GM12892 (cell line): Measurements from ENCODE around the gene TNS3.

Experiments used
- DNase-seq: peaks from one replicate; pipeline ENCODE4 v3.0.0; 2011; ENCODE audit not compliant: insufficient read length
- FAIRE-seq: peaks from 2 replicates; lab custom pipeline; 2011; peaks lifted over from hg19 to GRCh38; lab: Jason Lieb, UNC
- POLR2A ChIP-seq: IDR thresholded peaks from 2 replicates; pipeline ENCODE4 v1.6.1; 2011; ENCODE audit warnings: low read depth, low read length, control low read depth
- POLR2AphosphoS5 ChIP-seq: IDR thresholded peaks from 2 replicates; pipeline ENCODE4 v1.6.1; 2011; ENCODE audit warnings: low read depth, low read length, control low read depth
- TAF1 ChIP-seq: IDR thresholded peaks from 2 replicates; pipeline ENCODE4 v1.6.1; 2011; ENCODE audit warnings: low read depth, mild to moderate bottlenecking, control low read depth, low read length, borderline replicate concordance

Gene TNS3

DNA sequence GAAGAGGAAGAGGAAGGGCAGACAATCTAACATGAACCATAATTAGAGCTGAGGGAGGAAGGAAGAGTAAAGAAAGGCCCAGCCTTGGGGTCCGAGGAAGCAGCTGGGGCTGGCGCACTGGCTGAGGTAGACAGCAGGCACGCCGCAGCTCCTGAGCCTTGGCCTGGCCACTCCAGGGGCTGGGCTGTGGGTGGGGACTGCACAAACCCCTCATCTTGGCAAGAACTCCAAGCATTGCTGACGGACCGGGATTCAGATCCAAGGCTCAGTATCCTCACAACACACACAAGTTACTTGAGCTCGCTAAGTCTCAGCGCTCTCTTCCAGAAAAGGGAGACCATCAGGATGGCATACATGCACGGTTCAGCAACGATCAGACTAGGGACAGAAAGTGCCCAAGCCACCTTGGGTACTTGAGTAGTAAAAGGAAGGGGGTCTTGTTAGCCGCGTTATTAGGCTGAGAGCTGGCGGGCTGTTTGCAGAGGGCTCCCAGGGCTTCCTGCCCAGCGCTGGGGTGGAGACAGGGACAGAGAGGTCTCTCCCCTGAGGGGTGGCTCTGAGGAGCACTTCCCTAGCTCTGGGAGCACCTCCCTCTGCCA lies 4.5 kb downstream of the TNS3 start:
- FAIRE-seq (no peak), DNase-seq (no peak)
- no peak for TF ChIP-seq POLR2AphosphoS5
- TF ChIP-seq POLR2A: no peak
- TF ChIP-seq TAF1: no peak

DNA sequence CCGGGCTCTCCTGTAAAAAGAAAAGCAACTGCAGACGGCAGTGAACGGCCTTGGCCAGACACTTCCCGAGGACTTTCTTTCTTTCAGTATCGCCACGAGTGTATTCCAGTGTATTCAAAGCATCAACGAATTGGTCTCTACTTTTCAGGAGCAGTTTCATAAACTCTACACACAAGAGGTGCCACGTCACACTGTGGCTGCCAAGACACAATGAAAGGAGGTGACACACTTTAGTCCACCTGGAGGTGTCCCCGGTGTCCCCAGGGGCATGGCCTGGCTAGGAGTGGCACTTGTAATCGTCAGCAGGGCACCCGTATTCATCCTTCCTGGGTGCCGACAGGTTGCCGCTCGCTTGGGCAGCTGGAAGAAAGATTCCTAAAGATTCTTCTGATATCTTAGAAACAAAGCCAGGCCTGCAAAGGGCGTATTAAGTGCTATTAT lies 5.0 kb downstream of the TNS3 start:
- DNase-seq (no peak), FAIRE-seq (no peak)
- no peak for TF ChIP-seq POLR2AphosphoS5
- no peak for TF ChIP-seq POLR2A
- TF ChIP-seq TAF1: no peak

DNA sequence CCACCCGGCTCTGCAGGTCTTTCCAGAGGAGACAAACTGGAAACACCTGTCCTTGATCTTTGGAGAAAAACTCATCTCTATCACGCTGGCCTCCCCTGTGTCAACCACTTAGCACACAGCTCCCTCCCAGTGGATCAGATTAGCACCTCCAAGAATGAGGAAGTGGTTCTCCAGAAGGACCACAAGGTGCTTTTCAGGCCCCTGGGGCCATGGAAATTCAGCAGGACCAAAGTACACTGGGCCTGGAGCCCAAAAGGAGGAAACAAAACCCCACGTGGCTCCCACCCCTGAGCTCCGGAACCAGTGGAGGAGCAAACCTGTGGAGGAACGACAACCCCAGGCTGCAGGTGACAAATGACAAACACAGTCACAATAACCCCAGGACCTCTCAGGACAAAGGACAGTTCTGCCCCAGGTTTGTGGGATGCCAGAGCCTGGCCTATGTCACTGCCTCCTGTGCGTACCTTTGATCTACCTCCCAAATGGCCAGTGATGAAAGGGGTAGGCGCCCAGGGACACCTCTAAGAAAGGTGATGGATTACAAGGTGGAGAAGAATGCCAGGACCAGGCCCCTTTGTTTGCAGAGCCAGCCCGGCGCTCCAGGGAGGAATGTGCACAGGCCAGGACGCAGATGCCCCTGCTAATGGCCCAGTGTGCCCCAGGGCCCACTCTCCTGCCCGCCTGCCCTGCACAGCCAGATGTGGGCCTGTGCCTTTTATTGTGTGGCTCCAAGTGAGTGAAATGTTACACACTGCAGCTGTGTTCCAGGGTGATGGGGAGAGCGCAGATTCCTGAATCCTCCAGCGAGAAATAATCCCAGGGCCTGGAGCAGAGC lies 5.7 kb downstream of the TNS3 start:
- FAIRE-seq (no peak), DNase-seq (no peak)
- TF ChIP-seq TAF1 (no peak), POLR2A (no peak), POLR2AphosphoS5 (no peak)

DNA sequence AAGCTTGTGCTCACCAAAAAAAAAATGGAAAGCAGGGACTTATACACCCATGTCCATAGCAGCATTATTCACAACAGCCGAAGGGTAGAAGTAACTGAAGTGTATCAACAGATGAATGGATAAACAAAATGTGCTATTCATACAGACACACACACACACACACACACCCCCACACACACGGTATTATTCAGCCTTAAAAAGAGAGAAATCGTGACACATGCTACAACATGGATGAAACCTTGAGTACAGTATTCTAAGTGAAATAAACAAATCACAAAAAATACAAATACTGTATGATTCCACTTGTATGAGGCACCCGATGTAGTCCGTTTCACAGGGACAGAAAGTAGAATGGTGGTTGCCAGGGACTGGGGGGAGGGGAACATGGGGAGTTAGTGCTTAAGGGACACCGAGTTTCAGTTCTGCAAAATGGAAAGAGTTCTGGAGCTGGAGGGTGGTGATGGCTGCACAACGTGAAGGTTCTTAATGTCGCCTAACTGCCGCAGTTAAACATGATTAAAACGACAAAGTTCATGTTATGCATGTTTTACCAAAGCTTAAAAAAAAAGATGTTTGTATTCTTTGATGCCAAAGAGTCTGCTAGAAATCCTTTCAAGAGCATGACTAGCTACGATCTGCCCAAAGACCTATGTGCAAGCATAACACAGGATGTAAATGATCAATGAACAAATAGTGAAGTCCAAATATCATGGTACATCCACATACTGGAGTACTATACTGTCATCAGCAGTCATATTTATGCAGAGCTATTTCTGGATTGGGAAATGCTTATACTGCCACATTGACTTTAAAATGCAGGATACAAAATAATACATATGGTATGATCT lies 7.2 kb downstream of the TNS3 start:
- no peak for DNase-seq
- TF ChIP-seq POLR2A (no peak), TAF1 (no peak), POLR2AphosphoS5 (no peak)
- FAIRE-seq: peak; percentile 85

DNA sequence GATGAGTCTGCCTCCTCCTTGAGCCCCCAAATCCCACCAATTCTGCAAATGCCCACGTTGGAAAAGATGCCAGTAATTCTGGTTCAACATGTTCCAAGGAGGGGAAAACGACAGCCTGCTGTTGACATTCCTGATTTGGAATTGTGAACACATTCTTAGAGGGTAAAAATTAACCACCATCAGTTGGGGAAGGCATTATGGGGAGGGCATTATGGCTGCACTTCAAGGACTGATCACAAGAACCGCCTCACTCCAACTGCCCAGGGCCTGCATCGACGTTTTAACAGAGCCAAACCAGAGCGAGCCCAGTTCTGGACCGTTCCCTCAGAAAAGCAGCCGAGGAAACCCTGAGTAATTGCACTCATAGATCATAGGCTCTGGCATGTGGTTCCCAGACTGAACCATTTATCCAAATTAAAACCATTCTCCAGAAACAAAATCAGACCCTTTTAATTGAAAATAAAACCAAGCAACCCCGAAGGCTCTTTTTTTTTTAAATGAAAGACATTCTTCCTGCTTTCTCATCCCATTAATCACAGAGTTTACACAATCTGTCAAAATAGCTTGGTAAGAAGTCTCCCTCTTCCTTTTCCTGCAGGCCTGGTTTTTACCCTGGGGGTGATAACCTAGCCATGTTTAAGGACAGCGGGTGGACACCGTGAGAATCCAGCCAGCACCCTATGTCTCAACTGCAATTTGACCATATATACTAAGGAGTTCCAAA lies 8.0 kb downstream of the TNS3 start:
- no peak for FAIRE-seq
- TF ChIP-seq POLR2A (no peak), TAF1 (no peak), POLR2AphosphoS5 (no peak)
- no peak for DNase-seq

DNA sequence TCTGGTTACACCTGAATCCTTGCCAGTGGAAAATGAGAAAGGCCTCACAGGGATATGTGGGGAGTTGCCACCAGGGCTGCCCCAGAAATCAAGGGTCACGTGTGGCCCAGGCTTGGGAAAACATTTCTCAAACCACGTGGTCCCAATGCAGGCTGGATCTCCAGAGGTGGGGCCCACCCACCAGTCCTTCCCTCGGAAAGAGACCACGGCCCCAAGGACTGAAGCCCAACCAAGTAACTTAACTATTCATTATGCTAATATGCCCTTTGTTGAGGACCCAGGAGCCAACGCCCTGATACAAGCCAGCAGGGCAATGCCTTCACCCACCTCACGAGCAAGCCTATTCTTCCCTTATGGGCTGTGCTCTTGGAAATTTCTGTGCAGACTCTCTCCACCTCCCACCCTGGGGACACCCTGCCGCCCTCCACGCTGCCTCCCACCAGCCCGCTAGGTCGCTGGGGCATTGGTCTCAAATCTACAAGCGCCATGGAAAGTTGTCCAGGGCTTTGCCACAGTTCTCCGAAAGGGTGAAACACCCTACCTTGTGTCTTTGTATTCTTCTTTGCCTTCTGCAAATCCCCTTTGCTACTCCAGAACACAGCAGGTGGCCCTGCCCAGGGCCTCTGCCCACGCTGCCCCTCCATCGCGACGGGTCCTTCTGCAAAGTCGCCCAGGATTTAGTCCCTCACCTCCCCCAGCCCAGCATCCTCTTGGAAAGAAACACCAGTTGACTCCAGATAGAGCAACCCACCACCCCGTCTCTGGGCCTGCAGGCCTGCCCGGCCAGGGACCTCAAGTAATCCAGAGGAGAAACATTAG lies 8.8 kb downstream of the TNS3 start:
- DNase-seq: no peak
- TF ChIP-seq POLR2AphosphoS5: no peak
- no peak for TF ChIP-seq POLR2A
- no peak for TF ChIP-seq TAF1
- FAIRE-seq: no peak

DNA sequence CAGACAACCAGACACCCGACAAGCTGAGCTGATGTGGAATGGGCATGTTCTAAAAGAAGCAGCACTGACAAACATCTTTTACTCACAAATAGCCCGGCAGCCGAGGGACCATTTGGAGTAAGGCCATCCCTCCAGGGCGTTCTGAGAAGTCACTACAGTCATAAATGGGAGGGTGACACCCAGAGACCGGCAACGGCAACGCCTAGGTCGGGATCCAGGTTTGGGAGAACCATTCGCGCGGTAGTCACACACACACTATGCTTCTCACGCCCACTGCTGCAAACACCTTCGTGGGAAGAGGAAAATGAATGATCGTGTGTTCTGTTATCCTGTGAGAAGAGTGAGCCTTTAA lies 9.8 kb downstream of the TNS3 start:
- DNase-seq (no peak), FAIRE-seq (no peak)
- no peak for TF ChIP-seq POLR2AphosphoS5

DNA sequence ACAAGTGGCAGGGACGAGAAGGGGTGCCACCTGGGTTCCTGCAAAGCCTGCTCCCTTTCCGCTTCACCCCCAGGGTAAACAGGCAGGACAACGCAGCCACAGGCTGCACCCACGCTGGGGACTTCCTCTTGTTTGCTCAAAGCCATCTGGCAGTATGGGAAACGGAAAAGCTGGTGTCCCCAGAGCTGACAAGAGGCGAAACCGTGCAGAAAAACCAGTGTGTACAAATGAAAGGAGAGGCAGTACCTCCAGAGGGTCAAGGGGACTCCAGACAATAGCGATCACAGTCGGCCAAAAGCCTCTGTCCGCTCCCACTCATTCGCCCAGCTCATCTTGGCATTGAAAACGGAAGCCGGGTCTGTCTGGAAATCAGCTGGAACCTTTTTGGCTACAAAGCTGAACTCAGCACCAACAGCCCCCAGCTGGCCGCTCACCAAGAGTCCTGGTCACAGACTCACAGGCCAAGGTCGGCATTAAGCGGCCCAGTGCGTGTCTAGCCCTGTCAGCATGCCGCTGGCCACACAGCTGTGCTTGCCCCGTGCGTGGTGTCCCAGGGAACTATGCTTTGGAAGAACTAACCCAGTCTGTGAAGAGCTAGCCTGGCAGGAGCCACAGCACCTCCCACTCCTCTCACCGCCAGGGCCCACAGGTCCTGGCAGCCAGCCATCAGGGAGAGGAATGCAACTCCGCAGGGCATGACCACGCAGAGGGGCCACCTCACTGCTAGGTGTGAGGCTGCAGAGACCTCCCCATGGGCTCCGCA lies 10.4 kb downstream of the TNS3 start:
- FAIRE-seq (no peak), DNase-seq (no peak)
- TF ChIP-seq TAF1 (no peak), POLR2A (no peak), POLR2AphosphoS5 (no peak)

DNA sequence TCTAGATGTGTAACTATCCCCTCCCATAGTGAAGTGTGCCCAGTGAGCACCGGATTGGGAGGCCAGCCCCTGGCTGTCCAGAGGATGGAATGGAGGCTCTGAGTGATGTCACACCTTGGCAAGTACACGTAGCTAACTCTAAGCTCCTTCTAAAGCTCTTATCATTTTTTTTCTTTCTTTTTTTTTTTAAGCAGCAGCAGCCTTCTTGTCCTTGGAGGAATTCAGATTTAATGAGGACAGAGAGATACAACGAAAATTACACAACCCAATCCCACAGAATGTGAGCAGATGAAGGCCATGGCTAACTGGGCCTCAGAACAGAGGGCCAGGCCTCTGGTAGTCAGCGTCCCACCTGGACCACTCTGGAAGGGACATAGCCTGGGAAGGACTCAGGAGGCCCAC lies 11.3 kb downstream of the TNS3 start:
- no peak for TF ChIP-seq TAF1
- TF ChIP-seq POLR2AphosphoS5: no peak
- no peak for TF ChIP-seq POLR2A
- DNase-seq (no peak), FAIRE-seq (no peak)

DNA sequence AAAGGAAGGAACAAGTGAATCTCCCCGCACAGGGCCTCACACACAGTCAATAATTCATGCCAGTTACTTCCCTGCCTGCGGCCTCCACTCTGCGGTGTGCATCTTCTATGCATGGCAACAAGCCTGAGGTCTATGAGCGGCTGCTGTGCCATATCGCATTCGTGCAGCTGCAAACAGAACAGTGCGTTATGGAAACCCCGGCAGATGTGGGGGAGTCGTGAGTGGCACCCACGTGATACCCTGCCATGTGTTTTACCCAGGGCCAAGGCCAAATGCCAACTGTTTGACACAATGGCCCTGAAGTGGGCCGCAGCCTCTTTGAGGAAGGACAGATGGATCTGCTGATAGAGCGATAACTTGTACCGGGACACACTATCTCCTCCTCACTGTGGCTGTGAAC lies 13.4 kb downstream of the TNS3 start:
- TF ChIP-seq TAF1 (no peak), POLR2AphosphoS5 (no peak)
- DNase-seq: no peak
- FAIRE-seq: no peak

DNA sequence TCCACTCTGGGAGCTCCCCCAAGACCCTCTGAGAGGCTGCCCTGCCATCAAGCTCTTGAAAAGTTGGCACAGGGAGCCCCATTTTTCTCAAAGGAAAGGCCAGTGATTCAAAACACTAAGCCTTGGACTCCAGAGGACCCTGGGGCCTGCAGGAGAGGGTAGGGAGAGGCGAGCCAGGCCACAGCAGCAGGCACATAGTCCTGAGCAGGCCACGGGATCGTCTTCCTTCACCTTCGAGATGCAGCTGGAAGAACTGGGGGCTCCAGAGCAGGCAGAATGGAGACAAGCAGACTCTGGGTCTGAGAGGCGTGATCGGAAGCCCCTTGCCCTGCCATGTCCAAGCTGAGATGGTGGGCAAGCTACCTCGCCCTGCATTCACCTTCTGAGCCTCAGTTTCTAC lies 13.9 kb downstream of the TNS3 start:
- no peak for TF ChIP-seq POLR2AphosphoS5
- no peak for TF ChIP-seq TAF1
- no peak for TF ChIP-seq POLR2A
- no peak for DNase-seq
- no peak for FAIRE-seq
